ENCODE measurements around the gene VPS13A.

Gene VPS13A

DNA sequence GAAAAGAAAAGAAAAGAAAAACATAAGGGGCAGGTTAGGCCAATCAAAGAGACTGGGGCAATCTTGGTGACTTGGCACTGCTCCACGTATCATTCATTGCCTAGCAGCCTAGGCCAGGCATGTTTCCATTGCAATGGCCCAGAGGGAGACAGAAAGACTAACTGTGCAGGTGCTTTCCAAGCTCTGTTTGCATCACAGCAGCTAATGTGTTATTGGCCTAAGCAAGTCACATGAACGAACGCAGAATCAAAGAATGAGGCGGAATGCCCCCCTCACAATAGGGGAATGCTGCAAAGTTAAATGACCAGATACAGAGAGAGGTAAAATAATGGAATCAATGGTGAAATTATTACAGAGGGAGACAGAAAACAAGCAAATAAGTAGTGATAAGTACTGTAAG is 11.1 kb upstream of the VPS13A start:
- no peak for DNase-seq (ENCODE audit: low spot score)
- H3K4me1 Mint-ChIP-seq (ENCODE audit: low read depth), result no peaks in the 10 kb centered on the region
- H3K36me3 Mint-ChIP-seq (ENCODE audit: low read depth), result no peaks in the 10 kb centered on the region
- H3K4me3 Mint-ChIP-seq, result no peak overlapping the region
- H3K27me3 Mint-ChIP-seq (ENCODE audit: low read depth), result peaks cover 7% of the 10 kb centered on the region
- no peak overlapping the region for H3K27ac Mint-ChIP-seq
- H3K9me3 Mint-ChIP-seq, result no peaks in the 10 kb centered on the region

GRCh38 chr9:77170991-77171699 is 6.2 kb upstream of the VPS13A start:
- Mint-ChIP-seq H3K36me3 (ENCODE audit: low read depth) (no peaks in the 10 kb centered on the region), H3K27me3 (ENCODE audit: low read depth) (peaks cover 10% of the 10 kb centered on the region), H3K27ac (no peak overlapping the region), H3K4me3 (no peak overlapping the region), H3K9me3 (no peaks in the 10 kb centered on the region), H3K4me1 (ENCODE audit: low read depth) (peaks cover 3% of the 10 kb centered on the region)
- no peak for DNase-seq (ENCODE audit: low spot score)

GRCh38 chr9:77175151-77175550 is 2.2 kb upstream of the VPS13A start:
- Mint-ChIP-seq H3K9me3 (no peaks in the 10 kb centered on the region), H3K4me3 (no peak overlapping the region), H3K27me3 (ENCODE audit: low read depth) (peaks cover 11% of the 10 kb centered on the region), H3K4me1 (ENCODE audit: low read depth) (peaks cover 22% of the 10 kb centered on the region), H3K36me3 (ENCODE audit: low read depth) (no peaks in the 10 kb centered on the region), H3K27ac (no peak overlapping the region)
- DNase-seq (ENCODE audit: low spot score), result no peak

DNA sequence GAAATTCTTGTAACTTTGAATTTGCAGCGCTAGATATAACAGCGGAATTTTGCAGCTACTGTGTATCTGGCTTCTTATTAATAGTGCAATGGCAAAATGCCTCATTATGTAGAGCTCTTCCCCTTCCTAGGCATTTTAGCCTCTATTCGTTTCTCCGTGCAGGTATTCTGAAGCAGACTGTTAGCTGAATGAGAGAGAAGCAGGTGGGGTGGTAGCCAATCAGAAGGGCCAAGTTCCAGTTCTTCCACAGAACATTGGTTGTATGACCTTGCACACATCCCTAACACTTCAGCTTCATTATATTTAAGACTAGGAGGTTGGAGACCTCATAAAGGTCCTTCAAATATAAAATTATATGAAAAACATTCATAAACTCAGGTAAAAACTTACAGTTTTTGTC is 1.2 kb upstream of the VPS13A start:
- H3K27ac Mint-ChIP-seq, result no peak overlapping the region
- DNase-seq (ENCODE audit: low spot score), result no peak
- no peak overlapping the region for H3K4me3 Mint-ChIP-seq
- peaks cover 28% of the 10 kb centered on the region for H3K4me1 Mint-ChIP-seq (ENCODE audit: low read depth)
- H3K9me3 Mint-ChIP-seq, result no peaks in the 10 kb centered on the region
- H3K27me3 Mint-ChIP-seq (ENCODE audit: low read depth), result peaks cover 11% of the 10 kb centered on the region
- no peaks in the 10 kb centered on the region for H3K36me3 Mint-ChIP-seq (ENCODE audit: low read depth)

- H3K27ac Mint-ChIP-seq, result peak overlapping the region; percentile 91
- no peak for DNase-seq (ENCODE audit: low spot score)
- no peaks in the 10 kb centered on the region for H3K36me3 Mint-ChIP-seq (ENCODE audit: low read depth)
- peak overlapping the region; percentile 98 for H3K4me3 Mint-ChIP-seq
- H3K4me1 Mint-ChIP-seq (ENCODE audit: low read depth), result peaks cover 28% of the 10 kb centered on the region
- H3K9me3 Mint-ChIP-seq, result no peaks in the 10 kb centered on the region
- H3K27me3 Mint-ChIP-seq (ENCODE audit: low read depth), result peaks cover 11% of the 10 kb centered on the region
These were observed 620 bp upstream of the VPS13A start for GRCh38 chr9:77176686-77177142.

DNA sequence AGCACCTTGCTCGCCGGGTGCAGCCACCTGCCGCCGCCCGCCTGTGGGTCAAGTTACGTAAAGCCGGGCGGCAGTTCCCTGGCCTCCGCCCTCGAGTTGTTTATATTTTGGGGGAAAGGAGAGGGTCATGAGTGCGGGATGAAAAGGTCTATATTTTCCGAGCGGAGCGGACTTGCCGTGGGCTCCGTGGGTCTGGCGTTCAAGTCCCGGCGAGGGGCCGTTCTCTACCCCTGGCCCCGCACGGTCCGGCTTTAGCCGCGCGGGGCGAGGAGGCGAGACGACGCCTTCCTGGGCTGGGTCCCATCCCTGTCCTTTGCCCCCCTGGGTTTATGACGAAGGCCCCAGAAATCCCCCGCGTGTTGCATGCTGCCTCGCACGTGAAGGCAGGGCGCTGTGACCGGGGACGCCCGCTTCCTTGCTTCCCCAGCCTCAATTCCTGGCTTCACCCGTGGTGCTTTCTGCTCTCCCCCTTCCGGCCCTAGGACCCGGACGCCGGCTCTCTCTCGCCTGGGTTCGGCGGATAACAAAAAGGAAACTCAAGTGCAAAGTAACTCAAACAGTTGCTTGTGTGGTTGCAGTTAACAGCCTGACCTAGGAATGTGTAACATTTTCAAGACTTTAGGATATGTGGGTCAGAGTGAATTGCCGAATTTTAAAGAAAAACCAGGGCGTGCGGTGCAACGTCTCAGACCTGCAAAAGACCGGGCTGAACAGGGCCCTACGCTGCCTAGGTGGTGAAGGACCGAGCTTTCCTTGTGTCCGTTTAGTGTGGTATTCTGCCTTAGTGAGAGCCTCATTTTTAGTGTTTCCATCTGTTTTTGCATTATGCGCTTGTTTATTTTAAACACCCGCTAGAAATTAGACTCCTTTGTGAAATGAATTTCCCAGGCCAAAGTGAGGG is 810 bp downstream of the VPS13A start:
- Mint-ChIP-seq H3K4me3 (peak overlapping the region; percentile 98), H3K27me3 (ENCODE audit: low read depth) (peaks cover 11% of the 10 kb centered on the region), H3K9me3 (no peaks in the 10 kb centered on the region), H3K4me1 (ENCODE audit: low read depth) (peaks cover 31% of the 10 kb centered on the region), H3K27ac (peak overlapping the region; percentile 91), H3K36me3 (ENCODE audit: low read depth) (no peaks in the 10 kb centered on the region)
- DNase-seq (ENCODE audit: low spot score), result peak; percentile 46

DNA sequence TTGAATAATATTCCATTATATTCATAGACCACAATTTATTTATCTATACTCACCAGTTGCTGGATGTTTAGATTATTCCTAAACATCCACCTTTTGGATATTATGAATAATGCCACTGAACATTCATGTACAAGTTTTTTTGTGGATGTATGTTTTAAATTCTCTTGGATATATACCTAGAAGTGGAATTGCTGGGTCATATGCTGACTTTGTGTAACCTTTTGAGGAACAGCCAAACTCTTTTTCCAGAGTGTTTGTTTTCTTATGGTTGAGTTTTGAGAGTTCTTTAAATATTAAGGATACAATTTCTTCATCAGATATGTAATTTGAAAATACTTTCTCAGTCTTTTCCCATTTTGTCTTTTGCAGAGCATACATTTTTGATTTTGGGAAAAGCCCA is 2.7 kb downstream of the VPS13A start:
- DNase-seq (ENCODE audit: low spot score), result no peak
- no peaks in the 10 kb centered on the region for H3K9me3 Mint-ChIP-seq
- peaks cover 9% of the 10 kb centered on the region for H3K27me3 Mint-ChIP-seq (ENCODE audit: low read depth)
- no peak overlapping the region for H3K27ac Mint-ChIP-seq
- peaks cover 3% of the 10 kb centered on the region for H3K36me3 Mint-ChIP-seq (ENCODE audit: low read depth)
- H3K4me3 Mint-ChIP-seq, result peak overlapping the region; percentile 98
- H3K4me1 Mint-ChIP-seq (ENCODE audit: low read depth), result peaks cover 29% of the 10 kb centered on the region

DNA sequence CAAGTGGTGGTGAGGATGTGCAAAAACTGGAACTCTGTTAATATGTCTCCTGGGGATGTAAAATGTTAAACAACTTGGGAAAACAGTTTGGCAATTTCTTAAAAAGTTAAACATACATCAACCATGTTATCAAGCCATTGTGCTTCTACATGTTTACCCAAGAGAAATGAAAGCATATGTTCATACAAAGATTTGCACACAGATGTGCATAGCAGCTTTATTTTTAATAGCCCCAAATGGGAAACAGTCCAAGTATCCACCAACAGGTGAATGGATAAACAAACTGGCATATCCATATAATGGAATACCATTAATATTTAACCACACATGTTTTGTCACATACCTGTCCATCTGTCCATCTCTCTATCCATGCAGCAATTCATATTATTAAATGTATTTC is 6.2 kb downstream of the VPS13A start:
- Mint-ChIP-seq H3K27ac (no peak overlapping the region), H3K27me3 (ENCODE audit: low read depth) (no peaks in the 10 kb centered on the region), H3K9me3 (peaks cover 6% of the 10 kb centered on the region), H3K36me3 (ENCODE audit: low read depth) (peaks cover 9% of the 10 kb centered on the region), H3K4me3 (no peak overlapping the region), H3K4me1 (ENCODE audit: low read depth) (peaks cover 19% of the 10 kb centered on the region)
- DNase-seq (ENCODE audit: low spot score), result no peak

- H3K27me3 Mint-ChIP-seq (ENCODE audit: low read depth), result no peaks in the 10 kb centered on the region
- peaks cover 17% of the 10 kb centered on the region for H3K36me3 Mint-ChIP-seq (ENCODE audit: low read depth)
- no peak for DNase-seq (ENCODE audit: low spot score)
- peaks cover 24% of the 10 kb centered on the region for H3K9me3 Mint-ChIP-seq
- no peak overlapping the region for H3K4me3 Mint-ChIP-seq
- H3K27ac Mint-ChIP-seq, result no peak overlapping the region
- peaks cover 17% of the 10 kb centered on the region for H3K4me1 Mint-ChIP-seq (ENCODE audit: low read depth)
These were observed 10.9 kb downstream of the VPS13A start for GRCh38 chr9:77188242-77188641.

- Mint-ChIP-seq H3K27me3 (ENCODE audit: low read depth) (no peaks in the 10 kb centered on the region), H3K27ac (no peak overlapping the region), H3K4me3 (no peak overlapping the region), H3K9me3 (peaks cover 16% of the 10 kb centered on the region), H3K4me1 (ENCODE audit: low read depth) (peaks cover 23% of the 10 kb centered on the region), H3K36me3 (ENCODE audit: low read depth) (peaks cover 9% of the 10 kb centered on the region)
- no peak for DNase-seq (ENCODE audit: low spot score)
These were observed 17.1 kb downstream of the VPS13A start for GRCh38 chr9:77194423-77194822.

GRCh38 chr9:77210116-77210515 is 32.8 kb downstream of the VPS13A start:
- Mint-ChIP-seq H3K9me3 (no peaks in the 10 kb centered on the region), H3K27me3 (ENCODE audit: low read depth) (no peaks in the 10 kb centered on the region), H3K36me3 (ENCODE audit: low read depth) (peaks cover 4% of the 10 kb centered on the region), H3K27ac (no peak overlapping the region), H3K4me1 (ENCODE audit: low read depth) (no peaks in the 10 kb centered on the region), H3K4me3 (no peak overlapping the region)
- no peak for DNase-seq (ENCODE audit: low spot score)

DNA sequence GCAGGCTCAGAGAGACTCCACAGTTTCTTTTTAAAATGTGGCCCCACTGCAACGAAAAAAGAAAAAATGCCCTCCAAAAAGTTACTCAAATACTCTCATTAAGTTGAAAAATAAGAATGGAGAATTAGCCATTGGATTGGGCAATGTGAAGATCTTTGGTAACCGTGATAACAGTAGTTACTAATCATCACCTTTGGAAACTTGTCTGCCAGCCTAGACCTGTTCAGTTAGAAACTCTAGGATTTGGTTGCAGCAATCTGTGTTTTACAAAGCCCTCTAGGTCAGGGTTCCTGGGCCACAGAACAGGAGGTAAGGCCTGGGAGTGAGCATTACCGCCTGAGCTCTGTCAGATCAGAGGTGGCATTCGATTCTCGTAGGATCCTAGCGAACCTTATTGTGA is 34.2 kb downstream of the VPS13A start:
- Mint-ChIP-seq H3K27me3 (ENCODE audit: low read depth) (no peaks in the 10 kb centered on the region), H3K27ac (no peak overlapping the region), H3K9me3 (no peaks in the 10 kb centered on the region)

DNA sequence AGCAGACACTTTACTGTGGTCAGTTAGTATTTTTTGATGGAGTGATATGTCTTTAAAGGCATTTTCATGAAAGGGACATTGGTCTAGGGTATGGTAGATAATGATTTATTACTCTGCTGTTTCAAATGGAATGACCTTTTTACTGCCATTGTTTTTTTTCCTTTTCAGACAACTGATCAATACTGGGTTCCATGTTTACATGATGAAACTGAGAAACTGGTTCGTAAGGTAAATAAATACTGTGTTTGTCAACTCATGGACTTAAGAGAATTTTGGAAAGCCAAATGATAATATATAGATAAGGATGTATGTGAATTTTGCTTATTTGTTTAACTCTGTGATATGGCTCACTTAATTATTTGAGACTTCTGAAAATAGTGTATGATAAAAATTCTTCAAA is 35.5 kb downstream of the VPS13A start:
- Mint-ChIP-seq H3K27ac (no peak overlapping the region), H3K4me1 (ENCODE audit: low read depth) (no peaks in the 10 kb centered on the region), H3K4me3 (no peak overlapping the region), H3K9me3 (no peaks in the 10 kb centered on the region), H3K27me3 (ENCODE audit: low read depth) (no peaks in the 10 kb centered on the region), H3K36me3 (ENCODE audit: low read depth) (peaks cover 1% of the 10 kb centered on the region)
- no peak for DNase-seq (ENCODE audit: low spot score)

More for the DNA sequence above, 34.2 kb downstream of the VPS13A start:
- no peak for DNase-seq (ENCODE audit: low spot score)
- peaks cover 1% of the 10 kb centered on the region for H3K36me3 Mint-ChIP-seq (ENCODE audit: low read depth)
- H3K4me1 Mint-ChIP-seq (ENCODE audit: low read depth), result no peaks in the 10 kb centered on the region
- no peak overlapping the region for H3K4me3 Mint-ChIP-seq

DNA sequence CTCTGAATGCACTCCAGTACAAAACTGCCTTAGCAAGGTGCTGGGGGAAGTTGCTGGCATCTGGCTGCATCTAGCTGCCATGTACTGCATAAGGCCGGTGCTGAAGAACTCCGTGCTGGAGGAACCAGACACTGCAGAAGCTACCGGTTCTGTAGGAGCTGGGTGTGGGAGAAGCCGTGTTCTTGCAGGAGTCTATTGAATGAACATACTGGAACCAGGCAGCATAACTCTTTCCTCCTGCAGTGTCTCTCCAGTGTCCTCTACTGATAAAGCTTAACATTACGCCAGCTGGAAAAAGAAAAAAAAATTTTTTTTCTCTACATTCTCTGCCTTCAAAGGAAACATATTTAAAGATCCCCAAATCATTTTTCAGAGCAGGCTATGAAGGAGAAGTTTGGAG is 38.5 kb downstream of the VPS13A start:
- DNase-seq (ENCODE audit: low spot score), result no peak
- no peak overlapping the region for H3K4me3 Mint-ChIP-seq
- no peaks in the 10 kb centered on the region for H3K9me3 Mint-ChIP-seq
- peaks cover 10% of the 10 kb centered on the region for H3K36me3 Mint-ChIP-seq (ENCODE audit: low read depth)
- H3K27ac Mint-ChIP-seq, result no peak overlapping the region
- no peaks in the 10 kb centered on the region for H3K27me3 Mint-ChIP-seq (ENCODE audit: low read depth)
- no peaks in the 10 kb centered on the region for H3K4me1 Mint-ChIP-seq (ENCODE audit: low read depth)
